IMR-90 (cell line): ENCODE measurements around the gene ITM2B. TPM values are rescaled to one million over a fixed set of nuclear protein-coding genes. Genes with fewer than 3 reads are reported as not detected.

Experiments
- ATAC-seq: fragments of 200-7000 bp; cut with Tn5 transposase; 2 replicates; pipeline ENCODE4 v1.9.1; 2020; ENCODE audit warnings: low read depth, mild to moderate bottlenecking, moderate library complexity
- BruUV-seq: library from RNA; stranded (reverse); fragments of 400-500 nt; replicated peaks from 2 replicates; lab custom pipeline; 2021; lab: Mats Ljungman, UMichigan
- CTCF ChIA-PET: fragments of 300-600 bp; formaldehyde crosslinking; extraction: SDS; loops from one replicate; lab custom pipeline; 2021; ENCODE audit warnings: antibody characterized with exemption; lab: Yijun Ruan, JAX
- POLR2A ChIA-PET: fragments of 300-600 bp; sonication (Branson Sonifier 250); formaldehyde crosslinking; loops from one replicate; lab custom pipeline; 2022; ENCODE audit warnings: antibody characterized with exemption; ENCODE audit not compliant: unreplicated experiment; lab: Charles Lee
- DNase-seq: peaks from one replicate; pipeline ENCODE4 v3.0.0; 2013
- H2AFZ ChIP-seq: replicated peaks from 2 replicates; pipeline ENCODE3; 2013; ENCODE audit warnings: low read length, mild to moderate bottlenecking; ENCODE audit not compliant: poor library complexity
- H2AK5ac ChIP-seq: 2 replicates; pipeline ENCODE4 v1.6.1; 2013; ENCODE audit warnings: low read depth, low read length, inconsistent platforms
- H2AK9ac ChIP-seq: replicated peaks from 2 replicates; pipeline ENCODE3; 2013; ENCODE audit warnings: mild to moderate bottlenecking, low read depth, low read length, moderate library complexity; ENCODE audit not compliant: poor library complexity
- H2BK120ac ChIP-seq: 2 replicates; pipeline ENCODE4 v1.6.1; 2013; ENCODE audit warnings: low read depth, low read length, inconsistent platforms
- H2BK15ac ChIP-seq: 3 replicates; pipeline ENCODE4 v1.6.1; 2013; ENCODE audit warnings: low read depth, low read length, inconsistent platforms
- H2BK20ac ChIP-seq: 2 replicates; pipeline ENCODE4 v1.6.1; 2013; ENCODE audit warnings: low read depth, mild to moderate bottlenecking, inconsistent platforms, low read length, moderate library complexity
- H2BK5ac ChIP-seq: 2 replicates; pipeline ENCODE4 v1.6.1; 2013; ENCODE audit warnings: mild to moderate bottlenecking, low read depth, low read length, inconsistent platforms; ENCODE audit not compliant: poor library complexity, severe bottlenecking
- H3K14ac ChIP-seq: replicated peaks from 2 replicates; pipeline ENCODE4 v1.6.1; 2013; ENCODE audit warnings: low read depth, low read length, inconsistent platforms
- H3K18ac ChIP-seq: 2 replicates; pipeline ENCODE4 v1.6.1; 2013; ENCODE audit warnings: low read depth, low read length, control low read depth
- H3K23ac ChIP-seq: 2 replicates; pipeline ENCODE4 v1.6.1; 2013; ENCODE audit warnings: low read depth, low read length, inconsistent platforms
- H3K27ac ChIP-seq: 2 replicates; pipeline ENCODE4 v1.5.1; 2013; ENCODE audit warnings: mild to moderate bottlenecking, control low read depth, low read length; ENCODE audit not compliant: insufficient read depth
- H3K27me3 ChIP-seq: 2 replicates; pipeline ENCODE4 v1.6.1; 2013; ENCODE audit warnings: low read length; ENCODE audit not compliant: control insufficient read depth, insufficient read depth
- H3K36me3 ChIP-seq: 2 replicates; pipeline ENCODE4 v1.6.1; 2013; ENCODE audit warnings: low read length, mixed read lengths; ENCODE audit not compliant: control insufficient read depth, insufficient read depth
- H3K4ac ChIP-seq: 2 replicates; pipeline ENCODE4 v1.6.1; 2013; ENCODE audit warnings: low read depth, low read length, inconsistent platforms
- H3K4me1 ChIP-seq: 2 replicates; pipeline ENCODE4 v1.6.1; 2013; ENCODE audit warnings: low read length, mixed read lengths; ENCODE audit not compliant: control insufficient read depth, insufficient read depth
- H3K4me2 ChIP-seq: 2 replicates; pipeline ENCODE4 v1.6.1; 2013; ENCODE audit warnings: low read depth, mild to moderate bottlenecking, control low read depth, low read length, moderate library complexity
- H3K4me3 ChIP-seq: 2 replicates; pipeline ENCODE4 v1.5.1; 2013; ENCODE audit warnings: low read depth, mild to moderate bottlenecking, control low read depth, low read length, moderate library complexity; ENCODE audit not compliant: insufficient read depth
- H3K56ac ChIP-seq: 2 replicates; pipeline ENCODE4 v1.6.1; 2013; ENCODE audit warnings: low read length, inconsistent platforms; ENCODE audit not compliant: insufficient read depth; ENCODE audit errors: extremely low read depth
- H3K79me1 ChIP-seq, 2 experiments: 2 replicates each; pipeline ENCODE4 v1.6.1; 2013; ENCODE audit warnings: low read length in 2 of 2, inconsistent platforms in 1 of 2, low read depth in 1 of 2
- H3K9ac ChIP-seq: 2 replicates; pipeline ENCODE4 v1.6.1; 2013; ENCODE audit warnings: low read depth, low read length, control low read depth
- H3K9me1 ChIP-seq: 2 replicates; pipeline ENCODE4 v1.6.1; 2013; ENCODE audit warnings: low read length, inconsistent platforms; ENCODE audit not compliant: insufficient read depth
- H3K9me3 ChIP-seq: 2 replicates; pipeline ENCODE4 v1.6.1; 2013; ENCODE audit warnings: low read length; ENCODE audit not compliant: control insufficient read depth, insufficient read depth
- H4K20me1 ChIP-seq: 2 replicates; pipeline ENCODE4 v1.6.1; 2013; ENCODE audit warnings: low read length, inconsistent platforms; ENCODE audit not compliant: insufficient read depth
- H4K5ac ChIP-seq: 2 replicates; pipeline ENCODE4 v1.6.1; 2013; ENCODE audit warnings: mild to moderate bottlenecking, low read depth, low read length, control low read depth
- H4K8ac ChIP-seq, 2 experiments: 2 replicates each; pipeline ENCODE4 v1.6.1; 2013; ENCODE audit warnings: low read depth in 2 of 2, low read length in 2 of 2, control low read depth in 1 of 2, inconsistent platforms in 1 of 2
- H4K91ac ChIP-seq: 2 replicates; pipeline ENCODE4 v1.6.1; 2013; ENCODE audit warnings: low read depth, low read length, inconsistent platforms; ENCODE audit not compliant: insufficient read depth
- RFX5 ChIP-seq: IDR thresholded peaks from 2 replicates; pipeline ENCODE4 v1.8.0; 2012; ENCODE audit warnings: low read depth, mild to moderate bottlenecking, low read length, moderate library complexity
- WGBS, 2 experiments: methylation state at CpG; one replicate each; pipeline versions ENCODE4 v1.1.5 to v1.1.7; 2013; ENCODE audit warnings: missing lambda C conversion rate in 2 of 2; ENCODE audit not compliant: insufficient read length in 1 of 2; ENCODE audit errors: extremely low coverage in 2 of 2; 5-methylcytosine and 5-hydroxymethylcytosine counted together
- dilution Hi-C: fragments of 300-500 bp; cut with HindIII; formaldehyde crosslinking; loops from one replicate; pipeline ENCODE4 v1.14.3; 2018; ENCODE audit warnings: low sequenced_read_pairs; ENCODE audit not compliant: unreplicated experiment
- in situ Hi-C: fragments of 300-500 bp; cut with MboI; formaldehyde crosslinking; loops from 3 replicates; pipeline ENCODE4 v1.14.3; 2019; ENCODE audit warnings: low sequenced_read_pairs, inconsistent platforms, mixed read lengths
- intact Hi-C: fragments of 100-400 bp; cut with micrococcal nuclease; formaldehyde crosslinking; loops from 2 replicates; pipeline ENCODE4 v1.10.0; 2022
- polyA plus RNA-seq, 3 experiments: library from polyadenylated mRNA; depleted of rRNA; stranded (reverse); fragments of >200 nt; gene quantifications; 2 replicates each; pipeline ENCODE4 v1.2.3, GENCODE V29; 2012; ENCODE audit warnings: low replicate concordance in 1 of 3
- total RNA-seq: library from RNA; depleted of rRNA; stranded (reverse); fragments of >200 nt; gene quantifications from 2 replicates; pipeline ENCODE4 v1.2.3, GENCODE V29; 2012

ITM2B gene
- total and polyA plus RNA-seq, 2 of the 4 experiments (the other 2 are of a cell fraction): 51.1 to 158 TPM

- no peak for TF ChIP-seq RFX5
- no peak overlapping the region for H4K8ac ChIP-seq
- H3K23ac ChIP-seq: no peak overlapping the region
- no peak overlapping the region for H2AK5ac ChIP-seq
- no peak overlapping the region for H3K4me3 ChIP-seq
- no peaks in the 10 kb centered on the region for H3K27me3 ChIP-seq
- H4K91ac ChIP-seq: no peak overlapping the region
- H2BK20ac ChIP-seq: no peak overlapping the region
- BruUV-seq: no TSS peak
- ChIA-PET CTCF (no interaction called here), POLR2A (interaction anchor here (0.9 kb wide), 1 partner anchor 11 kb away, joined by 3 read pairs; the partner anchor contains the start of gene ITM2B)
- WGBS, 2 experiments: no CpG with 5 or more reads among the region's 1 CpG
- in situ Hi-C loops (no loop called here), intact Hi-C loops (no loop called here), dilution Hi-C loops (no loop called here)
- no peaks in the 10 kb centered on the region for H3K4me1 ChIP-seq
- H2BK5ac ChIP-seq: no peak overlapping the region
- DNase-seq (no peak), ATAC-seq (no peak)
- H3K36me3 ChIP-seq: peaks cover 1% of the 10 kb centered on the region; the same call in 1 of the 2 replicates
- no peaks in the 10 kb centered on the region for H3K9me1 ChIP-seq
- no peak overlapping the region for H3K9ac ChIP-seq
- H3K4me2 ChIP-seq: no peak overlapping the region
- no peak overlapping the region for H2AFZ ChIP-seq
- no peak overlapping the region for H3K4ac ChIP-seq
- H2AK9ac ChIP-seq: no peak overlapping the region
- H3K9me3 ChIP-seq: peaks cover 3% of the 10 kb centered on the region; the same call in 1 of the 2 replicates
- no peak overlapping the region for H3K27ac ChIP-seq
- no peak overlapping the region for H2BK120ac ChIP-seq
- peaks cover 3% of the 10 kb centered on the region; the same call in 1 of the 2 replicates for H4K20me1 ChIP-seq
- peaks cover 8 to 29% of the 10 kb centered on the region in 2 experiments for H3K79me1 ChIP-seq
- H2BK15ac ChIP-seq: no peak overlapping the region
- H4K5ac ChIP-seq: no peak overlapping the region
- H3K14ac ChIP-seq: no peak overlapping the region
- H3K18ac ChIP-seq: no peak overlapping the region
- no peak overlapping the region for H3K56ac ChIP-seq
Measured at GRCh38 chr13:48244159-48244558, 11.2 kb downstream of the ITM2B start.
